Central memory CD8-positive, alpha-beta T cell (primary cell): ENCODE results near the gene NDUFA8.

Experiments
- ATAC-seq: fragments of 150-1000 bp; cut with Tn5 transposase; replicated peaks from 2 replicates; pipeline ENCODE4 v1.10.0; 2022; ENCODE audit warnings: mild to moderate bottlenecking, moderate FRiP score, moderate number of reproducible peaks; ENCODE audit not compliant: poor library complexity, severe bottlenecking; ENCODE audit errors: extremely low read depth
- DNase-seq, 2 donors: peaks; one replicate each; pipeline ENCODE4 v3.0.0; 2021; ENCODE audit warnings: low spot score in 2 of 2
- H3K27ac Mint-ChIP-seq: one replicate; pipeline ENCODE4 v1.8.0; 2022; ENCODE audit warnings: low read depth, mild to moderate bottlenecking, moderate library complexity, mixed read lengths
- H3K27me3 Mint-ChIP-seq: one replicate; pipeline ENCODE4 v1.8.0; 2022; ENCODE audit warnings: mixed read lengths
- H3K36me3 Mint-ChIP-seq: one replicate; pipeline ENCODE4 v1.8.0; 2022; ENCODE audit warnings: mild to moderate bottlenecking, moderate library complexity, mixed read lengths; ENCODE audit not compliant: insufficient read depth
- H3K4me1 Mint-ChIP-seq: one replicate; pipeline ENCODE4 v1.8.0; 2022; ENCODE audit warnings: mixed read lengths
- H3K4me3 Mint-ChIP-seq: one replicate; pipeline ENCODE4 v1.8.0; 2022; ENCODE audit warnings: mild to moderate bottlenecking, moderate library complexity, mixed read lengths
- H3K9me3 Mint-ChIP-seq: one replicate; pipeline ENCODE4 v1.8.0; 2022; ENCODE audit warnings: mixed read lengths

The NDUFA8 gene

GRCh38 chr9:122129969-122130368, 29.6 kb downstream of the NDUFA8 start:
- no peak for DNase-seq
- H3K4me1 Mint-ChIP-seq = peaks cover 12% of the 10 kb centered on the region
- no peaks in the 10 kb centered on the region for H3K36me3 Mint-ChIP-seq
- H3K9me3 Mint-ChIP-seq = no peaks in the 10 kb centered on the region
- no peak for ATAC-seq
- H3K4me3 Mint-ChIP-seq = no peak overlapping the region
- no peak overlapping the region for H3K27ac Mint-ChIP-seq
- H3K27me3 Mint-ChIP-seq = peaks cover 19% of the 10 kb centered on the region

- no peak overlapping the region for H3K27ac Mint-ChIP-seq
- DNase-seq (no peak), ATAC-seq (no peak)
These were observed 30.6 kb downstream of the NDUFA8 start for GRCh38 chr9:122128969-122129343.

GRCh38 chr9:122128007-122128968, 31.3 kb downstream of the NDUFA8 start:
- ATAC-seq (peak; percentile 52), DNase-seq (no peak)

More at GRCh38 chr9:122128969-122129343, 30.6 kb downstream of the NDUFA8 start:
- H3K9me3 Mint-ChIP-seq = no peaks in the 10 kb centered on the region
- no peaks in the 10 kb centered on the region for H3K36me3 Mint-ChIP-seq
- H3K4me3 Mint-ChIP-seq = no peak overlapping the region
- H3K4me1 Mint-ChIP-seq = peaks cover 13% of the 10 kb centered on the region
- H3K27me3 Mint-ChIP-seq = peaks cover 29% of the 10 kb centered on the region

GRCh38 chr9:122127396-122127798, 32.2 kb downstream of the NDUFA8 start:
- Mint-ChIP-seq H3K4me1 (peaks cover 13% of the 10 kb centered on the region), H3K36me3 (peaks cover 5% of the 10 kb centered on the region), H3K27me3 (peaks cover 39% of the 10 kb centered on the region), H3K9me3 (no peaks in the 10 kb centered on the region), H3K27ac (no peak overlapping the region), H3K4me3 (no peak overlapping the region)
- ATAC-seq (no peak), DNase-seq (no peak)

More at GRCh38 chr9:122128007-122128968, 31.3 kb downstream of the NDUFA8 start:
- Mint-ChIP-seq H3K27me3 (peaks cover 36% of the 10 kb centered on the region), H3K36me3 (peaks cover 1% of the 10 kb centered on the region), H3K4me1 (peaks cover 13% of the 10 kb centered on the region), H3K27ac (no peak overlapping the region), H3K4me3 (no peak overlapping the region), H3K9me3 (no peaks in the 10 kb centered on the region)

GRCh38 chr9:122126331-122127261, 33.0 kb downstream of the NDUFA8 start:
- H3K27me3 Mint-ChIP-seq = peaks cover 39% of the 10 kb centered on the region
- DNase-seq (no peak), ATAC-seq (no peak)
- peaks cover 13% of the 10 kb centered on the region for H3K4me1 Mint-ChIP-seq
- peaks cover 5% of the 10 kb centered on the region for H3K36me3 Mint-ChIP-seq
- H3K4me3 Mint-ChIP-seq = peak overlapping the region; percentile 27
- H3K27ac Mint-ChIP-seq = no peak overlapping the region
- H3K9me3 Mint-ChIP-seq = no peaks in the 10 kb centered on the region

GRCh38 chr9:122125509-122126330, 33.9 kb downstream of the NDUFA8 start:
- Mint-ChIP-seq H3K27me3 (peaks cover 39% of the 10 kb centered on the region), H3K9me3 (no peaks in the 10 kb centered on the region), H3K4me1 (peaks cover 13% of the 10 kb centered on the region), H3K36me3 (peaks cover 5% of the 10 kb centered on the region), H3K27ac (peak overlapping the region; percentile 20), H3K4me3 (peak overlapping the region; percentile 28)
- ATAC-seq (no peak), DNase-seq (no peak)

- Mint-ChIP-seq H3K27ac (peak overlapping the region; percentile 20), H3K4me3 (peak overlapping the region; percentile 28), H3K27me3 (peaks cover 39% of the 10 kb centered on the region), H3K9me3 (no peaks in the 10 kb centered on the region), H3K36me3 (peaks cover 5% of the 10 kb centered on the region), H3K4me1 (peaks cover 13% of the 10 kb centered on the region)
- ATAC-seq (peak; percentile 45), DNase-seq (peak; percentile 60 to 72)
These were observed 34.4 kb downstream of the NDUFA8 start for GRCh38 chr9:122125158-122125508.

- Mint-ChIP-seq H3K27ac (no peak overlapping the region), H3K27me3 (peaks cover 39% of the 10 kb centered on the region), H3K9me3 (no peaks in the 10 kb centered on the region), H3K4me1 (peaks cover 13% of the 10 kb centered on the region), H3K36me3 (peaks cover 5% of the 10 kb centered on the region), H3K4me3 (no peak overlapping the region)
- DNase-seq = no peak
- ATAC-seq = no peak
These were observed 35.1 kb downstream of the NDUFA8 start for GRCh38 chr9:122124528-122124927.

- DNase-seq (no peak), ATAC-seq (no peak)
- Mint-ChIP-seq H3K4me1 (peaks cover 13% of the 10 kb centered on the region), H3K36me3 (peaks cover 5% of the 10 kb centered on the region), H3K27me3 (peaks cover 39% of the 10 kb centered on the region), H3K4me3 (no peak overlapping the region), H3K27ac (no peak overlapping the region), H3K9me3 (no peaks in the 10 kb centered on the region)
These were observed 35.5 kb downstream of the NDUFA8 start for GRCh38 chr9:122124048-122124447.

GRCh38 chr9:122122903-122123632, 36.5 kb downstream of the NDUFA8 start:
- Mint-ChIP-seq H3K27ac (no peak overlapping the region), H3K4me1 (peaks cover 13% of the 10 kb centered on the region), H3K36me3 (peaks cover 5% of the 10 kb centered on the region), H3K4me3 (no peak overlapping the region), H3K9me3 (no peaks in the 10 kb centered on the region), H3K27me3 (peaks cover 39% of the 10 kb centered on the region)
- ATAC-seq (peak; percentile 60), DNase-seq (peak; percentile 54 to 68)

- H3K4me1 Mint-ChIP-seq = peaks cover 13% of the 10 kb centered on the region
- peaks cover 39% of the 10 kb centered on the region for H3K27me3 Mint-ChIP-seq
- H3K27ac Mint-ChIP-seq = no peak overlapping the region
- peaks cover 5% of the 10 kb centered on the region for H3K36me3 Mint-ChIP-seq
- DNase-seq (no peak), ATAC-seq (no peak)
- H3K4me3 Mint-ChIP-seq = no peak overlapping the region
- H3K9me3 Mint-ChIP-seq = no peaks in the 10 kb centered on the region
These were observed 37.1 kb downstream of the NDUFA8 start for GRCh38 chr9:122122468-122122867.
